ENCODE measurements around the gene ZNF592. TPM values are rescaled to one million over a fixed set of nuclear protein-coding genes. Genes with fewer than 3 reads are reported as not detected.

Gene ZNF592
- total RNA-seq (10 to 100 TPM; 10.2 to 14.1 TPM), polyA plus RNA-seq (ENCODE audit: insufficient read length in 2 of 2) (10 to 100 TPM; 29.4 to 29.5 TPM)
- long read RNA-seq, donor 1, full-length matches to known transcripts = 1 of 1 reads
- long read RNA-seq, donor 1, partial matches to known transcripts = 0 of 1 reads
- long read RNA-seq, donor 1, other reads (novel, unspliced or antisense) = 0 of 1 reads
- long read RNA-seq, donor 2, full-length matches to known transcripts = 1 of 1 reads
- long read RNA-seq, donor 2, partial matches to known transcripts = 0 of 1 reads
- long read RNA-seq, donor 2, other reads (novel, unspliced or antisense) = 0 of 1 reads
- long read RNA-seq, donor 3, partial matches to known transcripts = 5 of 5 reads
- long read RNA-seq, donor 3, other reads (novel, unspliced or antisense) = 0 of 5 reads
- long read RNA-seq, donor 4, full-length matches to known transcripts = 3 of 3 reads
- long read RNA-seq, donor 4, partial matches to known transcripts = 0 of 3 reads
- long read RNA-seq, donor 4, other reads (novel, unspliced or antisense) = 0 of 3 reads

DNA sequence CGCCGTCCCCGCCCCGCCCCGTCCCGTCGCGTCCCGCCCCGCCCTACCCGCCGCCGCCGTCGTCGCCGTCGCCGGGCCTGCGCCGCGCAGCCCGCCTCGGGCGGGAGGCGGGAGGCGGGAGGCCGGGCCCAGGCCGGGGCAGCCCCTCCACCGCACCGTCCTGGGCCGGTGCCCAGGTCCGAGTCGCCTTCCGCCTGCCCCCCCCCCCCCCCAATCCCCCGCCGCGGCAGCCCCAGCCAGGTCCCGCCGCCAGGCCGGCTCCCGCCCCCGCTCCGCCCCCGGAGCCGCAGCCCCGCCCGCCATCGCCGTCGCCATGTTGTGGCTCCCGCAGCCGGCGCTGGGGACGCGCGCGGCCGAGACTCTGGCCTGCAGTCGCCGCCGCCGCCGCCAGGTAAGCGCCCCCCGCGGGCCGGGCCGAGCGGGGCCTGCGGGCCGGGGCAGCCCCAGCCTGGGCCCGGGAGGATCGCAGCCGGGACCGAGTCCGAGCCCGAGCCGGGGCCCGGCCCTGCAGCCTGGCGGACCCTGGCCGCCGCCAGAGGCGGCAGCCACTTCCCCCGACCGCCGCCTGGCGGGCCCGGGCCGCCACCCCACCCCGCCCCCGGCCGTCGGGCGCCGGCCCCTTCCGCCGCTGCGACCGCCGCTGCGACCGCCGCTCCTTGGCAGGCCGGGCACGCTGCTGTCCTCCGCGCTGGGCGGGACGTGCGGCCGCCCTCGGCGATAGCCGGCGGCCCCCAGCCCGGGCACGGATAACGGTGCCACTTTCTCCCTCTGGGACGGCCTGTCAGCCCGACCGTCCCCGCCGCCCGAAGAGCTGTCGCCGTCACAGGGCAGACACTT lies at the start of gene ZNF592:
Gene ZNF592, plus strand, starts transcription at position 319 of the 837 bp plus-strand sequence. CDS start 34,084 bp downstream, outside the sequence.
- DNase-seq (ENCODE audit: low read depth in 4 of 6, low spot score in 6 of 6) = peak in 5 of 6 donors; percentile 13 to 91 (median 46)
- WGBS (ENCODE audit: insufficient coverage) = under 1% methylated on average over 120 of the region's 127 CpGs

DNA sequence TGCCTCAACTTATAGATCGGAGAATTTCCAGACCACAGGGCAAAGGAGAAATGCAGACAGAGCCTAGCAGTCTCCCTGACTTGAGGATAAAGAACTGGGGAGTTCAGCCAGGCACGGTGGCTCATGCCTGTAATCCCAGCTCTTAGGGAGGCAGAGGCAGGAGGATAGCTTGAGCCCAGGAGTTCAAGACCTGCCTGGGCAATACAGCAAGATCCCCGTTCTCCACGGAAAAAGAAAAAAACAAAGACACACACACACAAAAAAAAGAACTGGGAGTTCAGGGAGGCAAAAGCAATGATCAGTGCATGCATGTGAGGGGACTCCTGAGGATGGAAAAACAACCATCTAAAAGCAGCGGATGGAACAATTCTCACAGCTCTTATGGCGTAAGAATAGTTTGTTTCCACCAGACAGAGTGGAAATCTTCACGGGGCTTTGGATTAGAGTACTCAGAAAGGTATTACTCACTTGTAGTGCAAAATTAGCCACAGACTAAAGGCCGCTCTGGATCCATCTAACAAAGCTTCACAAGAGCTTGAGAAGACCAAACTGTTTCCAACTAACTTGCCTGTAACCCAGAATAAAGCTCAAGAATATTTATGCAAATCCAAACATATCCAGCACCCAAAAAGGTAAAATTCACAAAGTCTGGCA lies 48.7 kb upstream of the ZNF592 start:
- no peaks in the 10 kb centered on the region for H3K9me3 ChIP-seq (ENCODE audit: control insufficient read depth, insufficient read depth, low read length)
- no peak for DNase-seq (ENCODE audit: low read depth in 4 of 6, low spot score in 6 of 6)
- H3K4me1 ChIP-seq (ENCODE audit: control insufficient read depth, insufficient read depth, low read length) = no peaks in the 10 kb centered on the region
- 100% methylated on average over 3 of the region's 8 CpGs for WGBS (ENCODE audit: insufficient coverage)
- no peaks in the 10 kb centered on the region for H3K27me3 ChIP-seq (ENCODE audit: control insufficient read depth, insufficient read depth, low read length)
- no peak overlapping the region for H3K4me3 ChIP-seq (ENCODE audit: low read depth, low read length)
- H3K36me3 ChIP-seq (ENCODE audit: control insufficient read depth, insufficient read depth, low read length) = no peaks in the 10 kb centered on the region
- no peak overlapping the region for H3K27ac ChIP-seq (ENCODE audit: low read depth, low read length)

More for the DNA sequence above, at the start of gene ZNF592:
- H3K4me1 ChIP-seq (ENCODE audit: control insufficient read depth, insufficient read depth, low read length) = peaks cover 44% of the 10 kb centered on the region
- H3K27me3 ChIP-seq (ENCODE audit: control insufficient read depth, insufficient read depth, low read length) = no peaks in the 10 kb centered on the region
- peak within 1 kb of the TSS; percentile 96 for H3K27ac ChIP-seq (ENCODE audit: low read depth, low read length)
- H3K36me3 ChIP-seq (ENCODE audit: control insufficient read depth, insufficient read depth, low read length) = no peaks in the 10 kb centered on the region
- H3K4me3 ChIP-seq (ENCODE audit: low read depth, low read length) = peak within 1 kb of the TSS; percentile 71
- H3K9me3 ChIP-seq (ENCODE audit: control insufficient read depth, insufficient read depth, low read length) = no peaks in the 10 kb centered on the region

DNA sequence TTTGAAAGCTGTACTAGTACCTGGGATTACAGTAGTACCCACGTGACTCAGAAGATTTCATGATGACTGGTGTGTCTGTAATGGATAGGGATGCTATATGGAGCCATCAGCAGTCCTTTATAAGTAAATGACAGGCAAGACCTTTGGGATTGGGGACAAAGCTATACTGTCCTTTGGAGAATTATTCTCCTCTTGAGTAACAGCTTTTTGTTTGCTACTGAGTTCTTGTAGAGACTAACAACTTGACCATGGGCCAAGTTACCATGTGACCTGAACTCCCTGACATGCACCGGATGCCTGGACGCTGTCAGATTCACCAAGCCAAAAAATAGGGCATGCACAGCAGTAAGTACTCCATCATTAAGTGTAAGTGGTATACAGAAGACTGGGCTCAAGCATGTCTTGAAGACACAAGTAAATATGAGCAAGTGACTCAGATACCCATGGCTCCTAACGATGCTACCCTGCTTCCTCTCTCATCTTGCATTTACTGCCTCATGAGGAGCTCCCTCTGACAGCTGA lies 45.4 kb upstream of the ZNF592 start:
- 78% methylated on average over 2 of the region's 4 CpGs for WGBS (ENCODE audit: insufficient coverage)
- peak in 2 of 6 donors; percentile 3 to 25 for DNase-seq (ENCODE audit: low read depth in 4 of 6, low spot score in 6 of 6)
- no peak overlapping the region for H3K27ac ChIP-seq (ENCODE audit: low read depth, low read length)

DNA sequence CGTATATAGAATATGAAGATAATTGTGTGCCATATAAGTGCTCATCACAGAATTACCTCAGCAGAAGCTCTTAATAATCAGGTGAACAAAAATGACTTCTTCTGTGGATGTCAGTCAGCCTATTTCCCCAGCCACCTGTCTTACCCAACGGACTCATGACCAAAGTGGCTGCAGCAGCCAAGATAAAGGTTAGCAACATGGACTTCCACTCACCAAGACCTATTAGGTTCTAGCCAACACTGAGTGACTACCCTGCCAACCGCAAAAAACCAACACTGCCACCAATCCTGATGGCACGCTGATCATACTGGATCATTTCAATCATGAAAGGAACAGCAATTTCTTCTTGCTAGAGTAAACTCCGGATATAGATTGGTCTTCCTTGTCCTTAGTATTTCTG lies 44.6 kb upstream of the ZNF592 start:
- Histone ChIP-seq H3K36me3 (ENCODE audit: control insufficient read depth, insufficient read depth, low read length) (no peaks in the 10 kb centered on the region), H3K27me3 (ENCODE audit: control insufficient read depth, insufficient read depth, low read length) (no peaks in the 10 kb centered on the region), H3K9me3 (ENCODE audit: control insufficient read depth, insufficient read depth, low read length) (no peaks in the 10 kb centered on the region), H3K27ac (ENCODE audit: low read depth, low read length) (no peak overlapping the region), H3K4me1 (ENCODE audit: control insufficient read depth, insufficient read depth, low read length) (no peaks in the 10 kb centered on the region), H3K4me3 (ENCODE audit: low read depth, low read length) (no peak overlapping the region)
- no peak for DNase-seq (ENCODE audit: low read depth in 4 of 6, low spot score in 6 of 6)
- whole genome bisulfite sequencing (ENCODE audit: insufficient coverage) = 100% methylated on average over 3 of the region's 5 CpGs

More for the DNA sequence above, 45.4 kb upstream of the ZNF592 start:
- Histone ChIP-seq H3K4me3 (ENCODE audit: low read depth, low read length) (no peak overlapping the region), H3K36me3 (ENCODE audit: control insufficient read depth, insufficient read depth, low read length) (no peaks in the 10 kb centered on the region), H3K4me1 (ENCODE audit: control insufficient read depth, insufficient read depth, low read length) (no peaks in the 10 kb centered on the region), H3K27me3 (ENCODE audit: control insufficient read depth, insufficient read depth, low read length) (no peaks in the 10 kb centered on the region), H3K9me3 (ENCODE audit: control insufficient read depth, insufficient read depth, low read length) (no peaks in the 10 kb centered on the region)

- no peaks in the 10 kb centered on the region for H3K27me3 ChIP-seq (ENCODE audit: control insufficient read depth, insufficient read depth, low read length)
- H3K36me3 ChIP-seq (ENCODE audit: control insufficient read depth, insufficient read depth, low read length) = peaks cover 12% of the 10 kb centered on the region
- no peaks in the 10 kb centered on the region for H3K9me3 ChIP-seq (ENCODE audit: control insufficient read depth, insufficient read depth, low read length)
- WGBS (ENCODE audit: insufficient coverage) = no CpG with 5 or more reads among the region's 5 CpGs
- DNase-seq (ENCODE audit: low read depth in 4 of 6, low spot score in 6 of 6) = no peak
- peaks cover 13% of the 10 kb centered on the region for H3K4me1 ChIP-seq (ENCODE audit: control insufficient read depth, insufficient read depth, low read length)
- peak overlapping the region; percentile 98 for H3K4me3 ChIP-seq (ENCODE audit: low read depth, low read length)
- no peak overlapping the region for H3K27ac ChIP-seq (ENCODE audit: low read depth, low read length)
Observed at GRCh38 chr15:84714372-84714771, 34.0 kb upstream of the ZNF592 start.

DNA sequence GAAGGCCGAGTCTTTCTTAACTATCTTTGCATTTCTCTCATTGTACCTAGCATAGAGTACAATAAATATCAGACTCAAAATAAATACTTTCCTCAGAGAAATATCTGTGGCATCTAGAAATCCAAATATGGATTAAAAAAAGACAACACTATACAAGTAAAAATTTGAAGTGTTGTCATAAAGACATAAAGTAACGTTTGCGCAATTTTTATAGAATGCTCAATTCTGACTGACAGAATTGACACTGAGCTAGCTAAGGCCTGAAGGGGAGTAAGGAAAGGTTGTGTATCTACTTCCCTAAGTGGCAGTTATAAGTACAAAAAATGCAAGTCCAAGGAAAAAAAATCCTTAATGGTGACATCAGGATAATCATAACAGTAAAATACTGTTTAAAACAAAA lies 33.6 kb upstream of the ZNF592 start:
- H3K27ac ChIP-seq (ENCODE audit: low read depth, low read length) = no peak overlapping the region
- no peaks in the 10 kb centered on the region for H3K27me3 ChIP-seq (ENCODE audit: control insufficient read depth, insufficient read depth, low read length)
- no peak for DNase-seq (ENCODE audit: low read depth in 4 of 6, low spot score in 6 of 6)
- WGBS (ENCODE audit: insufficient coverage) = no CpG with 5 or more reads among the region's 3 CpGs
- H3K4me1 ChIP-seq (ENCODE audit: control insufficient read depth, insufficient read depth, low read length) = peaks cover 13% of the 10 kb centered on the region
- peak overlapping the region; percentile 98 for H3K4me3 ChIP-seq (ENCODE audit: low read depth, low read length)
- H3K36me3 ChIP-seq (ENCODE audit: control insufficient read depth, insufficient read depth, low read length) = peaks cover 10% of the 10 kb centered on the region
- H3K9me3 ChIP-seq (ENCODE audit: control insufficient read depth, insufficient read depth, low read length) = no peaks in the 10 kb centered on the region

DNA sequence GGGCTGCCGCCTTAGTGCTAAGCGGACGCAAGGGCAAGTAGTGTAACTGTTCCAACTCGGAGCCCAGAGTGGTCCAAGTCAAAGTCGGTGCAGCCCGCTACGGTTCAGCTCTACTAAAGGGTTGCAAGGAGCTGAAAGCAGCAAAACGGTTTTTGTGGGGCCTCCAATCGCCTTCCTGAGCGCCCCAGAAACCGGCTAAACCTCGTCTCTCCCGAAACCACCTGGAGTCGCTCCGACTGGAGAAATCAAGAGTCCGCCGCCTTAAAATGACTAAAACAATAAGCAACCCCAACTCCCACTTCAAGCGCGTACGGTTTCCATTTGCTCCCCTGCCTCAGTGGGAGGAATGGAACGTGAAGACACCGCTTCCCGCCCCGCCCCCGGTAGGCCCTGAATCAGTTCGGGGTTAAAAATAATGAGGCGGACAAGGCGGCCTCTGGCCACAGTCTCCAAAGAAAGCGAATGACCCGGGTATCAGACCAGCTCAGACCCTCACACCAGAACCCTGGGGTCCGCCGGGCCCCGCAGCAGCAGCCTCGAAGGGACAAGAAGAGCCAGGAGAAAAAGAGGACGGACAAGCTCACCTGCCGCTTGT lies 32.9 kb upstream of the ZNF592 start:
- Histone ChIP-seq H3K36me3 (ENCODE audit: control insufficient read depth, insufficient read depth, low read length) (peaks cover 7% of the 10 kb centered on the region), H3K4me3 (ENCODE audit: low read depth, low read length) (peak overlapping the region; percentile 98), H3K27ac (ENCODE audit: low read depth, low read length) (peak overlapping the region; percentile 98), H3K9me3 (ENCODE audit: control insufficient read depth, insufficient read depth, low read length) (no peaks in the 10 kb centered on the region), H3K4me1 (ENCODE audit: control insufficient read depth, insufficient read depth, low read length) (peaks cover 13% of the 10 kb centered on the region), H3K27me3 (ENCODE audit: control insufficient read depth, insufficient read depth, low read length) (no peaks in the 10 kb centered on the region)
- peak in 4 of 6 donors; percentile 8 to 44 (median 20) for DNase-seq (ENCODE audit: low read depth in 4 of 6, low spot score in 6 of 6)
- 0% methylated on average over 34 of the region's 36 CpGs for WGBS (ENCODE audit: insufficient coverage)

- peak within 1 kb of the TSS; percentile 98 for H3K27ac ChIP-seq (ENCODE audit: low read depth, low read length)
- peak within 1 kb of the TSS; percentile 98 for H3K4me3 ChIP-seq (ENCODE audit: low read depth, low read length)
- peak; percentile 83 to 97 (median 91) for DNase-seq (ENCODE audit: low read depth in 4 of 6, low spot score in 6 of 6)
- peaks cover 13% of the 10 kb centered on the region for H3K4me1 ChIP-seq (ENCODE audit: control insufficient read depth, insufficient read depth, low read length)
- no peaks in the 10 kb centered on the region for H3K27me3 ChIP-seq (ENCODE audit: control insufficient read depth, insufficient read depth, low read length)
- under 1% methylated on average over 47 of the region's 57 CpGs for WGBS (ENCODE audit: insufficient coverage)
- peaks cover under 1% of the 10 kb centered on the region for H3K36me3 ChIP-seq (ENCODE audit: control insufficient read depth, insufficient read depth, low read length)
- no peaks in the 10 kb centered on the region for H3K9me3 ChIP-seq (ENCODE audit: control insufficient read depth, insufficient read depth, low read length)
Observed at GRCh38 chr15:84716036-84716732, 32.2 kb upstream of the ZNF592 start, which contains the start of gene SEC11A. Gene SEC11A, minus strand, starts transcription at chr15:84716139. Its CDS starts 64 bp downstream, at chr15:84716075.

All from spinal cord (tissue), 10 donors.